Panc1 (cell line): ENCODE data around the gene OLFML1.

Source experiments
- CTCF ChIP-seq: fragments of 450-650 bp; IDR thresholded peaks from 2 replicates; pipeline ENCODE4 v1.5.1; 2017; ENCODE audit warnings: mild to moderate bottlenecking
- REST ChIP-seq, 2 experiments: IDR thresholded peaks; 2 replicates each; pipeline ENCODE4 v1.6.1; 2011 to 2012; ENCODE audit warnings: low read depth in 2 of 2, control low read depth in 1 of 2, low read length in 1 of 2, mild to moderate bottlenecking in 1 of 2, moderate library complexity in 1 of 2; ENCODE audit not compliant: insufficient read depth in 1 of 2
- TCF7L2 ChIP-seq: IDR thresholded peaks from 2 replicates; pipeline ENCODE4 v1.6.1; 2011; ENCODE audit warnings: mild to moderate bottlenecking, low read depth, low read length, inconsistent platforms

GRCh38 chr11:7512525-7513233, 27.4 kb downstream of the OLFML1 start:
- no peak for TF ChIP-seq CTCF
- no peak for TF ChIP-seq REST (IDR thresholded peaks at IDR 0.05; ENCODE audit: insufficient read depth in 1 of 2, low read depth in 2 of 2, low read length in 1 of 2)
- TF ChIP-seq TCF7L2, result no peak
